ENCODE measurements around the gene TEPSIN. TPM values are rescaled to one million over a fixed set of nuclear protein-coding genes. Genes with fewer than 3 reads are reported as not detected.

Gene TEPSIN
- total and polyA plus RNA-seq, 2 of the 8 experiments (the other 6 are each of a cell fraction or from before 2014, with no cell fraction given): 22.9 to 28.0 TPM

GRCh38 chr17:81221842-81222619, 16.8 kb downstream of the TEPSIN start:
- TF ChIP-seq SP1 (IDR thresholded peaks at IDR 0.05; ENCODE audit: low read depth, low read length) (no peak), CEBPB (IDR thresholded peaks at IDR 0.05; ENCODE audit: low read depth, low read length) (no peak), ZNF274 (IDR thresholded peaks at IDR 0.05; ENCODE audit: borderline replicate concordance, extremely low read depth, low read length) (no peak)
- CTCF ChIA-PET (ENCODE audit: partially characterized antibody): interaction anchor here (0.6 to 1.5 kb wide), 7 partner anchors 8 to 411 kb away, joined by 3 read pairs; partner anchors contain the start of genes NDUFAF8 and TEPSIN
- no peak overlapping the region for H2BK15ac ChIP-seq (ENCODE audit: low read length)
- H4K20me1 ChIP-seq (replicated peaks in 1 of 2; ENCODE audit: control insufficient read depth in 1 of 2, insufficient read depth in 2 of 2, low read length in 2 of 2): peaks cover 4 to 10% of the 10 kb centered on the region in 2 experiments
- H3K79me1 ChIP-seq (ENCODE audit: low read depth, low read length): peaks cover 18% of the 10 kb centered on the region
- H3K23ac ChIP-seq (ENCODE audit: insufficient read length): no peak overlapping the region
- H3K18ac ChIP-seq (ENCODE audit: extremely low read depth, low read length): no peak overlapping the region
- peaks cover 12% of the 10 kb centered on the region; the same call in 1 of the 2 replicates for H3K23me2 ChIP-seq (ENCODE audit: low read depth, low read length)
- peak overlapping the region; percentile 74 to 98 (median 76) for H3K4me3 ChIP-seq (ENCODE audit: extremely low read depth in 1 of 4, insufficient read depth in 2 of 4, low read depth in 3 of 4, low read length in 4 of 4)
- H3K4ac ChIP-seq (replicated peaks; ENCODE audit: insufficient read length, low read depth, low read length): peak overlapping the region; percentile 53
- no peak overlapping the region for H4K5ac ChIP-seq (ENCODE audit: insufficient read length, low read depth, low read length)
- H3K14ac ChIP-seq (ENCODE audit: insufficient read length): no peak overlapping the region
- H4K91ac ChIP-seq (replicated peaks; ENCODE audit: insufficient read length, low read length): no peak overlapping the region
- no peak overlapping the region for H2AK5ac ChIP-seq (ENCODE audit: low read depth, low read length)
- no peaks in the 10 kb centered on the region for H3K9me3 ChIP-seq (ENCODE audit: insufficient read depth in 2 of 2, low read depth in 1 of 2, low read length in 1 of 2)
- WGBS, 2 experiments (ENCODE audit: extremely low coverage in 1 of 2, insufficient coverage in 1 of 2, insufficient read length in 1 of 2, insufficient replicate concordance in 2 of 2, low coverage in 1 of 2, low lambda C conversion rate in 2 of 2, missing lambda C conversion rate in 1 of 2): 47% methylated on average over 16 of the region's 24 CpGs; no CpG with 5 or more reads in 1 of the 2 experiments
- H3K36me3 ChIP-seq (ENCODE audit: control insufficient read depth in 2 of 4, insufficient read depth in 4 of 4, low read length in 3 of 4): peaks cover 0 to 5% (median 0%) of the 10 kb centered on the region in 4 experiments; a peak in 1 of 8 replicates
- FAIRE-seq: no peak
- H3K27me3 ChIP-seq (replicated peaks in 1 of 4; ENCODE audit: control insufficient read depth in 3 of 4, extremely low read depth in 1 of 4, insufficient read depth in 3 of 4, low read length in 3 of 4): peaks cover 0 to 2% (median 0%) of the 10 kb centered on the region in 4 experiments; a peak in 2 of 7 replicates
- H3K4me1 ChIP-seq (replicated peaks in 1 of 4; ENCODE audit: control insufficient read depth in 3 of 4, insufficient read depth in 4 of 4, low read length in 3 of 4): peaks cover 0 to 12% (median 9%) of the 10 kb centered on the region in 4 experiments; a peak in 5 of 7 replicates
- H3K27ac ChIP-seq (ENCODE audit: low read depth, low read length): no peak overlapping the region
- no peak overlapping the region for H2BK20ac ChIP-seq (ENCODE audit: low read length)
- no peak overlapping the region for H2BK120ac ChIP-seq (replicated peaks; ENCODE audit: low read depth, low read length)
- H3K9ac ChIP-seq (replicated peaks in 1 of 4; ENCODE audit: extremely low read depth in 1 of 4, low read depth in 3 of 4, low read length in 3 of 4): peak overlapping the region in 3 of 4 experiments; percentile 34 to 58 (median 44); a peak in 5 of 7 replicates
- H2BK5ac ChIP-seq (ENCODE audit: low read depth, low read length): no peak overlapping the region
- no peak overlapping the region for H2AFZ ChIP-seq (ENCODE audit: low read length)
- H4K8ac ChIP-seq (ENCODE audit: extremely low read depth, insufficient read depth, low read length): no peak overlapping the region
- no peak overlapping the region for H3K56ac ChIP-seq (replicated peaks; ENCODE audit: insufficient read length, low read depth, low read length)
- H2BK12ac ChIP-seq (ENCODE audit: low read depth, low read length): no peak overlapping the region
- DNase-seq (ENCODE audit: low read depth in 1 of 2, low spot score in 2 of 2): no peak
- POLR2A ChIA-PET (ENCODE audit: partially characterized antibody): interaction anchor here (0.8 to 2.8 kb wide), 6 partner anchors 15 to 26 kb away, joined by 3 to 18 read pairs (median 4); partner anchors contain the start of genes NDUFAF8 and TEPSIN
- H3K4me2 ChIP-seq (ENCODE audit: insufficient read depth in 1 of 2, low read depth in 2 of 2, low read length in 2 of 2): peak overlapping the region; percentile 87 to 90
- H3K79me2 ChIP-seq (ENCODE audit: control insufficient read depth in 1 of 2, insufficient read depth in 2 of 2, low read length in 2 of 2): peaks cover 0 to 15% of the 10 kb centered on the region in 2 experiments; a peak in 1 of 4 replicates

Data from H1 (cell line).